BJ (cell line): Measurements from ENCODE around the gene SNX27. TPM values are rescaled to one million over a fixed set of nuclear protein-coding genes. Genes with fewer than 3 reads are reported as not detected.
"Not testable (repeated sequence)": the region's sequence is repeated elsewhere in the genome, so short reads cannot be mapped to it uniquely, and the experiment has no call there.

Experiments
- CTCF ChIA-PET: fragments of 350-600 bp; formaldehyde crosslinking; extraction: SDS; loops from one replicate; lab custom pipeline; 2021; ENCODE audit warnings: antibody characterized with exemption, inconsistent platforms; lab: Yijun Ruan, JAX
- POLR2A ChIA-PET: fragments of 300-600 bp; sonication (Branson Sonifier 250); formaldehyde crosslinking; extraction: SDS; loops from one replicate; lab custom pipeline; 2021; ENCODE audit warnings: antibody characterized with exemption; lab: Charles Lee
- DNase-seq: peaks from one replicate; pipeline ENCODE4 v3.0.0-alpha.2; 2011; ENCODE audit warnings: low read depth
- H3K27me3 ChIP-seq: 2 replicates; pipeline ENCODE4 v1.6.0; 2011; ENCODE audit warnings: low read length; ENCODE audit not compliant: control insufficient read depth, insufficient read depth
- H3K36me3 ChIP-seq: 2 replicates; pipeline ENCODE4 v1.5.1; 2011; ENCODE audit warnings: low read length; ENCODE audit not compliant: control insufficient read depth, insufficient read depth
- H3K4me3 ChIP-seq: 2 replicates; pipeline ENCODE4 v1.5.1; 2011; ENCODE audit warnings: low read depth, mild to moderate bottlenecking, control low read depth, low read length
- CTCF ChIP-seq: IDR thresholded peaks from 2 replicates; pipeline ENCODE4 v1.5.1; 2011; ENCODE audit warnings: low read depth, mild to moderate bottlenecking, control low read depth, inconsistent platforms, low read length, moderate library complexity; ENCODE audit not compliant: insufficient read depth
- polyA plus RNA-seq: library from polyadenylated mRNA; depleted of rRNA; stranded (reverse); fragments of >200 nt; gene quantifications from 2 replicates; pipeline ENCODE4 v1.2.3, GENCODE V29; 2011

Gene SNX27
- polyA plus RNA-seq, 1 experiment, result 7.0 TPM

GRCh38 chr1:151641229-151641628 lies 29.4 kb downstream of the SNX27 start:
- Histone ChIP-seq H3K4me3 (no peak overlapping the region), H3K36me3 (no peaks in the 10 kb centered on the region), H3K27me3 (no peaks in the 10 kb centered on the region)
- DNase-seq, result no peak
- ChIA-PET POLR2A (no interaction called here), CTCF (no interaction called here)
- TF ChIP-seq CTCF, result no peak

- POLR2A ChIA-PET, H3K4me3 ChIP-seq, H3K27me3 ChIP-seq, CTCF ChIA-PET, H3K36me3 ChIP-seq, DNase-seq: not testable (repeated sequence)
Observed at GRCh38 chr1:151643085-151643484, 31.2 kb downstream of the SNX27 start.

- TF ChIP-seq CTCF, result no peak
- Histone ChIP-seq H3K4me3 (no peak overlapping the region), H3K27me3 (no peaks in the 10 kb centered on the region), H3K36me3 (no peaks in the 10 kb centered on the region)
- ChIA-PET POLR2A (no interaction called here), CTCF (no interaction called here)
- DNase-seq, result no peak
Observed at GRCh38 chr1:151644001-151644400, 32.2 kb downstream of the SNX27 start.

- peak; percentile 25 for DNase-seq
- POLR2A ChIA-PET, result no interaction called here
- Histone ChIP-seq H3K4me3 (no peak overlapping the region), H3K36me3 (no peaks in the 10 kb centered on the region), H3K27me3 (no peaks in the 10 kb centered on the region)
- no peak for TF ChIP-seq CTCF
- CTCF ChIA-PET, result interaction anchor here (0.7 kb wide), 1 partner anchor 118 kb away, joined by 3 read pairs; no protein-coding TSS in a partner anchor
Observed at GRCh38 chr1:151653397-151653796, 41.5 kb downstream of the SNX27 start.

GRCh38 chr1:151655371-151655770 lies 43.5 kb downstream of the SNX27 start:
- no peak for DNase-seq
- ChIA-PET POLR2A (interaction anchor here (0.6 kb wide), 1 partner anchor 35 kb away, joined by 5 read pairs; no protein-coding TSS in a partner anchor), CTCF (no interaction called here)
- Histone ChIP-seq H3K36me3 (no peaks in the 10 kb centered on the region), H3K27me3 (no peaks in the 10 kb centered on the region), H3K4me3 (no peak overlapping the region)
- no peak for TF ChIP-seq CTCF

GRCh38 chr1:151661751-151662150 lies 49.9 kb downstream of the SNX27 start:
- ChIA-PET CTCF (no interaction called here), POLR2A (no interaction called here)
- DNase-seq, result no peak
- H3K27me3 ChIP-seq, result no peaks in the 10 kb centered on the region
- H3K4me3 ChIP-seq, result no peak overlapping the region
- no peak for TF ChIP-seq CTCF
- no peaks in the 10 kb centered on the region for H3K36me3 ChIP-seq
